HG02885 (cell line): ENCODE results near the gene EML4.
"Not testable (repeated sequence)": the region's sequence is repeated elsewhere in the genome, so short reads cannot be mapped to it uniquely, and the experiment has no call there.

Experiments
- ATAC-seq: cut with Tn5 transposase; IDR thresholded peaks from one replicate; pipeline ENCODE4 v1.9.1; 2021; ENCODE audit warnings: mild to moderate bottlenecking; ENCODE audit not compliant: unreplicated experiment, poor library complexity

Gene EML4

GRCh38 chr2:42324244-42324643 is 155.1 kb downstream of the EML4 start:
- no peak for ATAC-seq

DNA sequence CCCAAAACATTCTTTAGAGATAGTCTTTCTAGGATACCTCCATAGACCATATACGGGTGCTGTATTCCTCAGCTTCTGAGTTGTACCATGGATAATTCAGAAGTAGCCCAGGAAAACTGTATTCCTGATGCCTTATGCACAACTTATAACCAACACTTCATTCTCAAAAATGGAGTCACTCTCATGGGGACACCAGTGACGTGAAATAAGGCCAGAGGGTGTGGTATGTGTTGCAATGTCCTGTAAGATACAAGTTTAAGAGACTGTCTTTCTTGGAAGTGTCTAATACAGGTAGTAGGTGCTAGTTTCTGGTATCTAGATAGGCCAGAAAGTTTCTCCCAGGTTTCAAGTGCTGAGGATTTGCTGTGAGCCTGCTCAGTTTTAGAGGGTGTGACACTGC is 155.8 kb downstream of the EML4 start:
- ATAC-seq = no peak

- no peak for ATAC-seq
Measured at GRCh38 chr2:42325609-42326008, 156.5 kb downstream of the EML4 start.

GRCh38 chr2:42327125-42327524 is 158.0 kb downstream of the EML4 start:
- ATAC-seq = peak; percentile 70

- ATAC-seq = no peak
Measured at GRCh38 chr2:42328148-42328833, 159.1 kb downstream of the EML4 start.

GRCh38 chr2:42328923-42329322 is 159.8 kb downstream of the EML4 start:
- no peak for ATAC-seq

GRCh38 chr2:42329736-42330135 is 160.6 kb downstream of the EML4 start:
- no peak for ATAC-seq

GRCh38 chr2:42331569-42332284 is 162.6 kb downstream of the EML4 start:
- no peak for ATAC-seq

- no peak for ATAC-seq
Measured at GRCh38 chr2:42332575-42332974, 163.4 kb downstream of the EML4 start.

GRCh38 chr2:42333579-42333978 is 164.4 kb downstream of the EML4 start:
- ATAC-seq = no peak

DNA sequence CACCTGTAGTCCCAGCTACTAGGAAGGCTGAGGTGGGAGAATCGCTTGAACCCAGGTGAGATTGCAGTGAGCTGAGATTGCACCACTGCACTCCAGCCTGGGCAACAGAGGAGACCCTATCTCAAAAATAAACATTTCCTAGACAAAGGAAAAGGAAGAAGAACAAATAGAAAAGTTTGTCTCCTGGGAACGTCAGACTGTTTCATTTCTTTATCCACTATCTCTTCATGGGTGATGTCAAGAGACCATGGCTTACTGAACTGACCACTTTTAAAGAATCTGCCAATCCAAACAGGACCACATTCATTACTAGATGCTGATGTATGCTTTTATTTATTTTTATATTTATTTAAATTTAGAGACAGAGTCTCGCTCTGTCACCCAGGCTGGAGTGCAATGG is 165.1 kb downstream of the EML4 start:
- ATAC-seq = no peak

GRCh38 chr2:42334865-42335264 is 165.7 kb downstream of the EML4 start:
- not testable (repeated sequence) for ATAC-seq

DNA sequence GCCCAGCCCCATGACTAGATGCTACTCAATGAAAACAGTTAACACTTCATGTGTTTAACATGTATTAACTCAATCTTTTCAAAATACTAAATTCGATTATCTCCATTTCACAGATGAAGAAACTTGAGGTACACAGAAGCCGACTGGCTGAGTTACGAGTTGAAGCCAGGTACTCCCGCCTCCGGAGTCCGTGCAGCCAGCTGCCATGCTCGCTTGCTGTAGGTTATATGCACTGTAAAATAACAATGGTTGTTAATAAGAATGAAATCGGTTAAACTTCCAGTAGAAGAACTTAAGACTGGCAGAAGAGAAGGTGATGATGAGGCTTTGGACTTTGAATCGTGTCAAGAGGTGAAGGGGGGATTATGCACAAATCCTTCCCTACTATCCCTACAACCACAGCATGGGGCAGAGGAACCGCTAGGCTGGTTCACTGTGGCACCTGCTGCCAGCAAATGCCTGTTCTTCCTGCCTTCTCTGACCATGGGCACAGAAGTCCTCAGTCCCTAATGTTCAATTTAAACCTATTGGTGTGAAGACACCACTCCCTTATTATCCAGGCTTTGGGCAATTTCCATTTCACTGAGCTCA is 166.5 kb downstream of the EML4 start:
- ATAC-seq = no peak

GRCh38 chr2:42336361-42336965 is 167.3 kb downstream of the EML4 start:
- ATAC-seq = no peak

GRCh38 chr2:42337356-42337820 is 168.2 kb downstream of the EML4 start:
- no peak for ATAC-seq

GRCh38 chr2:42337846-42338566 is 168.9 kb downstream of the EML4 start:
- ATAC-seq = no peak

GRCh38 chr2:42338567-42339190 is 169.5 kb downstream of the EML4 start:
- no peak for ATAC-seq

- ATAC-seq = no peak
Measured at GRCh38 chr2:42339191-42339912, 170.2 kb downstream of the EML4 start.
